Trophoblast cell (in vitro differentiated cells and primary cell): ENCODE measurements around the gene OR10AD1.
"Not testable (repeated sequence)": the region's sequence is repeated elsewhere in the genome, so short reads cannot be mapped to it uniquely, and the experiment has no call there.

Experiments used
- DNase-seq, 2 donors: peaks; one replicate each; pipeline ENCODE4 v3.0.0-alpha.2; 2016
- H2AFZ ChIP-seq: 2 replicates; pipeline ENCODE4 v1.6.1; 2013; ENCODE audit warnings: low read length, moderate library complexity, mild to moderate bottlenecking; ENCODE audit not compliant: insufficient read depth, poor library complexity
- H2AK5ac ChIP-seq: 2 replicates; pipeline ENCODE4 v1.6.1; 2013; ENCODE audit warnings: mild to moderate bottlenecking, low read length
- H2BK120ac ChIP-seq: 2 replicates; pipeline ENCODE4 v1.6.1; 2013; ENCODE audit warnings: low read length, mild to moderate bottlenecking, moderate library complexity; ENCODE audit not compliant: insufficient read depth, poor library complexity
- H2BK12ac ChIP-seq: 2 replicates; pipeline ENCODE4 v1.6.1; 2013; ENCODE audit warnings: mild to moderate bottlenecking, low read length, moderate library complexity
- H2BK5ac ChIP-seq: 2 replicates; pipeline ENCODE4 v1.6.1; 2013; ENCODE audit warnings: low read length, low read depth, moderate library complexity, mild to moderate bottlenecking; ENCODE audit not compliant: poor library complexity
- H3K14ac ChIP-seq: 2 replicates; pipeline ENCODE4 v1.6.1; 2013; ENCODE audit warnings: mild to moderate bottlenecking, low read length
- H3K18ac ChIP-seq: 2 replicates; pipeline ENCODE4 v1.6.1; 2013; ENCODE audit warnings: mild to moderate bottlenecking, low read length
- H3K23ac ChIP-seq: 2 replicates; pipeline ENCODE4 v1.6.1; 2013; ENCODE audit warnings: low read length
- H3K27ac ChIP-seq: 2 replicates; pipeline ENCODE4 v1.5.1; 2013; ENCODE audit warnings: low read depth, mild to moderate bottlenecking, inconsistent platforms, low read length, moderate library complexity
- H3K27me3 ChIP-seq: 2 replicates; pipeline ENCODE4 v1.6.1; 2013; ENCODE audit warnings: inconsistent platforms, mild to moderate bottlenecking, low read length, moderate library complexity; ENCODE audit not compliant: insufficient read depth
- H3K36me3 ChIP-seq, 2 experiments: 1 replicate in 1 of 2; 2 replicates in 1 of 2; pipeline ENCODE4 v1.6.1; 2013; ENCODE audit warnings: low read length in 2 of 2, mild to moderate bottlenecking in 2 of 2, moderate library complexity in 1 of 2; ENCODE audit not compliant: insufficient read depth in 2 of 2, control insufficient read depth in 1 of 2
- H3K4ac ChIP-seq: 2 replicates; pipeline ENCODE4 v1.6.1; 2013; ENCODE audit warnings: low read depth, mild to moderate bottlenecking, low read length, moderate library complexity
- H3K4me1 ChIP-seq, 2 experiments: 1 replicate in 1 of 2; 2 replicates in 1 of 2; pipeline ENCODE4 v1.6.1; 2013; ENCODE audit warnings: low read length in 2 of 2, mild to moderate bottlenecking in 2 of 2, moderate library complexity in 1 of 2; ENCODE audit not compliant: insufficient read depth in 2 of 2, control insufficient read depth in 1 of 2
- H3K4me2 ChIP-seq: 2 replicates; pipeline ENCODE4 v1.6.1; 2013; ENCODE audit warnings: inconsistent platforms, mild to moderate bottlenecking, low read length, moderate library complexity
- H3K4me3 ChIP-seq: 2 replicates; pipeline ENCODE4 v1.5.1; 2013; ENCODE audit warnings: mild to moderate bottlenecking, low read depth, low read length, inconsistent platforms
- H3K79me1 ChIP-seq: one replicate; pipeline ENCODE4 v1.6.1; 2013; ENCODE audit warnings: low read length
- H3K79me2 ChIP-seq: 2 replicates; pipeline ENCODE4 v1.6.1; 2013; ENCODE audit warnings: low read length, mild to moderate bottlenecking; ENCODE audit not compliant: control insufficient read depth, insufficient read depth, poor library complexity
- H3K9ac ChIP-seq: 2 replicates; pipeline ENCODE4 v1.6.1; 2013; ENCODE audit warnings: mild to moderate bottlenecking, low read length
- H3K9me3 ChIP-seq: 2 replicates; pipeline ENCODE4 v1.6.1; 2013; ENCODE audit warnings: low read depth, mild to moderate bottlenecking, control low read depth, inconsistent platforms, low read length; ENCODE audit not compliant: insufficient read depth
- H4K12ac ChIP-seq: 2 replicates; pipeline ENCODE4 v1.6.1; 2013; ENCODE audit warnings: low read depth, mild to moderate bottlenecking, low read length, moderate library complexity
- H4K8ac ChIP-seq: 2 replicates; pipeline ENCODE4 v1.6.1; 2013; ENCODE audit warnings: low read depth, mild to moderate bottlenecking, low read length, moderate library complexity
- H4K91ac ChIP-seq: one replicate; pipeline ENCODE4 v1.6.1; 2013; ENCODE audit warnings: low read depth, mild to moderate bottlenecking, low read length, moderate library complexity
- WGBS: extraction: QIAGEN DNeasy Blood & Tissue Kit; methylation state at CpG from one replicate; pipeline ENCODE4 v1.1.7; 2013; ENCODE audit warnings: missing lambda C conversion rate; ENCODE audit not compliant: insufficient read length, insufficient coverage; ENCODE audit errors: extremely low coverage; 5-methylcytosine and 5-hydroxymethylcytosine counted together

OR10AD1 gene

DNA sequence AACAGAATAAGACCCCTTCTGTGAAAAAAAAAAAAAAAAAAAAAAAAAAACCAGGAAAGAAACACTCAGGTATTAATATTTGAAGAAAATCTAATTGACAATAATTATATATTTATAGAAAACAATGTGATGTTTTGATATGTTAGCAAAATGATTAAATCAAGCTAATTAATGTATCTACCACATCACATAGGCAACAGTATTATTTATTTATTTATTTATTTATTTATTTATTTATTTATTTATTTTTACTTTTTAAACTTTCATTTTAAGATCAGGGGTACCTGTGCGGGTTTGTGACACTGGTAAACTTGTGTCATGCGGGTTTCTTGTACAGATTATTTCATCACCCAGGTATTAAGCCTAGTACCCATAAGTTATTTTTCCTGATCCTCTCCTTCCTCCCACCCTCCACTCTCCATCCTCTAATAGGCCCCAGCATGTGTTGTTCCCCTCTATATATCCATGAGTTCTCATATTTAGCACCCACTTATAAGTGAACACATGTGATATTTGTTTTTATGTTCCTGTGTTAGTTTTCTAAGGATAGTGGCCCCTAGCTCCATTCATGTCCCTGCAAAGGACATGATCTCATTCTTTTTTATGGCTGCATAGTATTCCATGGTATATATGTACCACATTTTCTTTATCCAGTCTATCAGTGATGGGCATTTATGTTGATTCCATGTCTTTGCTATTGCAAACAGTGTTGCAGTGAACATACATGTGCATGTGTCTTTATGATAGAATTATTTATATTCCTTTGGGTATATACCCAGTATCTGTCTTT is 28.3 kb upstream of the OR10AD1 start:
- H4K91ac ChIP-seq, H4K8ac ChIP-seq, H3K36me3 ChIP-seq, H3K9ac ChIP-seq, H3K18ac ChIP-seq, H3K27me3 ChIP-seq, H2BK120ac ChIP-seq, H2AFZ ChIP-seq, H4K12ac ChIP-seq, DNase-seq, H3K23ac ChIP-seq, H3K4me2 ChIP-seq, H3K4me1 ChIP-seq, H3K4me3 ChIP-seq, H2BK5ac ChIP-seq, H3K79me1 ChIP-seq, H3K9me3 ChIP-seq, H3K79me2 ChIP-seq, H3K14ac ChIP-seq, H2AK5ac ChIP-seq, H3K4ac ChIP-seq, H2BK12ac ChIP-seq, H3K27ac ChIP-seq: not testable (repeated sequence)
- no CpG with 5 or more reads among the region's 2 CpGs for WGBS

DNA sequence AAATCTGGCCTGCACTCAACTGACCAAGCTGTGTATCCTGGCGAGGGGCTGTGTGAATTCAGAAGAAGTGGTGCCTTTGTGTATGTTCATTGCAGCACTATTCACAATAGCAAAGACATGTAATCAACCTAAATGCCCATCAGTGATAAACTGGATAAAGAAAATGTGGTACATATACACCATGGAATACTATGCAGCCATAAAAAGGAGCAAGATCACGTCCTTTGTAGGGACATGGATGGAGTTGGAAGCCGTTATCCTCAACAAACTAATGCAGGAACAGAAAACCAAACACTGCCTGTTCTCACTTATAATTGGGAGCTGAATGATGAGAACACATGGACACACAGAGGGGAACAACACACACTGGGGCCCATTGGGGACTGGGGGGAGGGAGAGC is 21.4 kb upstream of the OR10AD1 start:
- no CpG with 5 or more reads among the region's 3 CpGs for WGBS
- H4K8ac ChIP-seq, H3K9ac ChIP-seq, H2BK120ac ChIP-seq, H3K79me2 ChIP-seq, H4K12ac ChIP-seq, H4K91ac ChIP-seq, H3K9me3 ChIP-seq, H2BK5ac ChIP-seq, H3K36me3 ChIP-seq, H3K79me1 ChIP-seq, H3K4me3 ChIP-seq, H3K4me2 ChIP-seq, H3K23ac ChIP-seq, H2AK5ac ChIP-seq, H2BK12ac ChIP-seq, DNase-seq, H3K18ac ChIP-seq, H3K27me3 ChIP-seq, H3K14ac ChIP-seq, H3K27ac ChIP-seq, H3K4ac ChIP-seq, H3K4me1 ChIP-seq, H2AFZ ChIP-seq: not testable (repeated sequence)

DNA sequence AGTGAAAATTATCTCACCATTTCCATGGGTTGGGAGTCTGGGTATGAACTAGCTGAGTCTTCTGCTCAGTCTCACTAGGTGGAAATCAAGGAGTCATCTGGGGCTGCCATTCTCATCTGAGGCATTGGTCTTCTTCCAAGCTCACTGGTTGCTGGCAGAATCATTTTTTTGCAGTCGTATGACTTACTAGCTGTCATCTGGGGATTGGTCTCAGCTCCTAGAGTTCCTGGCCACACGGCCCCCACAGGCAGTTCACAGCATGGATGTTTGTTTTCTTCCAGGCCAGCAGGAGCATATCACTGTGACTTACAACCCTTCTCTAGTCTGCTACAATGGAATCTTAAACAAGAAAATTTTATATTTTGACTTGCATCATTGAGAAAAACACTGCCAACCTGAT is 18.6 kb upstream of the OR10AD1 start:
- H2BK5ac ChIP-seq, result no peak overlapping the region
- no peak overlapping the region for H2AFZ ChIP-seq
- whole genome bisulfite sequencing, result no CpG with 5 or more reads among the region's 2 CpGs
- H4K8ac ChIP-seq, result no peak overlapping the region
- no peak overlapping the region for H3K4me3 ChIP-seq
- no peak overlapping the region for H3K4ac ChIP-seq
- H3K23ac ChIP-seq, result no peak overlapping the region
- H3K14ac ChIP-seq, result no peak overlapping the region
- H3K79me1 ChIP-seq, result no peaks in the 10 kb centered on the region
- DNase-seq, result no peak
- no peak overlapping the region for H2BK12ac ChIP-seq
- H3K27ac ChIP-seq, result no peak overlapping the region
- no peaks in the 10 kb centered on the region for H3K79me2 ChIP-seq
- no peaks in the 10 kb centered on the region for H3K4me1 ChIP-seq
- H4K91ac ChIP-seq, result no peak overlapping the region
- H3K18ac ChIP-seq, result no peak overlapping the region
- H3K9ac ChIP-seq, result no peak overlapping the region
- no peak overlapping the region for H3K4me2 ChIP-seq
- H2AK5ac ChIP-seq, result no peak overlapping the region
- no peak overlapping the region for H4K12ac ChIP-seq
- no peaks in the 10 kb centered on the region for H3K27me3 ChIP-seq
- no peak overlapping the region for H2BK120ac ChIP-seq
- H3K9me3 ChIP-seq, result no peaks in the 10 kb centered on the region
- H3K36me3 ChIP-seq, result no peaks in the 10 kb centered on the region

DNA sequence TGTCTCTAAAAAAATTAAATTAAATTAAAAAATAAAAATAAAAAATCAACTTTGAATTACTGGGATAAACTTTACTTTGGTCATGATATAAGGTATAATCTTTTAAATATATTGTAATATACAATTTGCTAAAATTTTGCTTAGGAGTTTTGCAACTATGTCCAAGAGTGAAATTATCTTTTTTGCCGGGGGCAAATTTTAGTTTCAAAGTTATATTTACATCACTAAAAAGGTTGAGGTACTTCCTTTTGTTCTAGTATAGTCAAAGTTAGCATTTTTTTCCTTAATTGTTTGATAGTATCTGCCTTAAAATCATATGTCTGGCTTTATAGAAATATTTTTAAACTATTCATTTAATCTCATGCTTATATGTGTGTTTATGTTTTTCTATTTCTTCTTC is 17.6 kb upstream of the OR10AD1 start:
- Histone ChIP-seq H2AFZ (no peak overlapping the region), H4K12ac (no peak overlapping the region), H3K4me3 (no peak overlapping the region), H2BK5ac (no peak overlapping the region), H3K9ac (no peak overlapping the region), H3K36me3 (no peaks in the 10 kb centered on the region), H3K79me1 (no peaks in the 10 kb centered on the region), H3K27me3 (no peaks in the 10 kb centered on the region), H2BK12ac (no peak overlapping the region), H3K4me1 (no peaks in the 10 kb centered on the region), H3K23ac (no peak overlapping the region), H3K4me2 (no peak overlapping the region), H3K4ac (no peak overlapping the region), H3K18ac (no peak overlapping the region), H3K14ac (no peak overlapping the region), H4K91ac (no peak overlapping the region), H4K8ac (no peak overlapping the region), H2BK120ac (no peak overlapping the region), H2AK5ac (no peak overlapping the region), H3K27ac (no peak overlapping the region), H3K79me2 (no peaks in the 10 kb centered on the region), H3K9me3 (no peaks in the 10 kb centered on the region)
- DNase-seq, result peak in 1 of 2 donors; percentile 94
- WGBS, result no CpG with 5 or more reads among the region's 1 CpG
